HUDEP-2 (cell line): ENCODE measurements around the gene ZNF775.

Experiments used
- DNase-seq, 76 experiments: peaks; one replicate each; lab custom pipeline; 2025; ENCODE audit not compliant: unreplicated experiment in 76 of 76; lab: John Stamatoyannopoulos, UW

ZNF775 gene

GRCh38 chr7:150432915-150433892 is 54.1 kb downstream of the ZNF775 start:
- no peak for DNase-seq

GRCh38 chr7:150434240-150434639 is 55.1 kb downstream of the ZNF775 start:
- no peak for DNase-seq

DNA sequence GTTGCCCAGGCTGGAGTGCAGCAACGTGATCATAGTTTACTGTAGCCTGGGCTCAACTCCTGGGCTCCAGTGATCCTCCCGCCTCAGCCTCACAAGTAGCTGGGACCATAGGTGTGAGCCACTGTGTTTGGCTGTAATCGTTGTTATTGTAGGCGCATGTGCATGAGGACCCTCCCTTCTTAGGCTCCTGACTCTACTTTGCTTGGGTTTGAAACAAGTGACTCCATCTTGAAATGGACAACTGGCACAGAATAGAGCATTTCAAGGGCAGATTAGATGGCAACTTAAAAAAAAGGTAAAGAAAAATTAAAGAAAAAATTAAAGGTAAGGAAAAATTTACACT is 55.9 kb downstream of the ZNF775 start:
- DNase-seq: no peak

- no peak for DNase-seq
Measured at GRCh38 chr7:150435390-150436073, 56.4 kb downstream of the ZNF775 start.

GRCh38 chr7:150439967-150440366 is 60.8 kb downstream of the ZNF775 start:
- no peak for DNase-seq

GRCh38 chr7:150441524-150441923 is 62.4 kb downstream of the ZNF775 start:
- DNase-seq: no peak

GRCh38 chr7:150442811-150443210 is 63.7 kb downstream of the ZNF775 start:
- DNase-seq: no peak

DNA sequence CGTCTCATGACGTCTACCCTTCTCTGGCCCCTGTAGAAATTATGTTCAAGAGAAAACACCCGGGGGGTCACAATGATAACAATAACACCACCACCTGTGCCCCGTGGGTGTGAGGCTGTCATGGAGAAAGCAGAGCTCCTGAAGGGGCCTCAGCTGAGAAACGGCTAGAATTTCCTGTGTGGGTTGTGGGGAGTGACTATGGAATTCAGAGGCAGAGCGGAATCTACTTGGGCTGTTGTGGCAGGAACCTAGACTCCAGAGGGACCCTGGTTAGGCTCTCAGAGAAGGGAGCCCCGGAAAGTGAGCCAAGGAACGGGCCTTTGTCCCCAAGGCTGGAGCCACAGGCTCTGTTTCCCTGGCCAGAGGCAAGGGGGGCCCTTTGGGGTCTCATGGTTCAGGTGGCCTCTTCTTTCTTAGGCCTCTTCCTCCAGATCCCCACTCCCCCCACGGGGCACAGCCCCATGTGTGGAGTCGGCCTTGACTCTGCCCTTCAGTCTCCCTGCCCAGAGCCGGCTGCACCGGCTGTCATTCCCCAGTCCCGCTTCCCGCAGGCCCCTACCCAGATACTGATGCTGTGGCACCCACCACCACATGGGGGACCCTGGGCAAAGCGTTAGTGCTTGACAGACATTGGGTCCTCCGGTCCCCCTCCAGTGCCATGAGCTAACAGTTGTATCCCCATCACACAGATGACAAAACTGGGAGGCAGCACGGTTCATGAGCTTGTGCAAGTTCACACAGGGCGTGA is 64.8 kb downstream of the ZNF775 start:
- no peak for DNase-seq

- no peak for DNase-seq
Measured at GRCh38 chr7:150444674-150445365, 65.7 kb downstream of the ZNF775 start.

- no peak for DNase-seq
Measured at GRCh38 chr7:150446288-150446938, 67.3 kb downstream of the ZNF775 start.
